Neural cell (in vitro differentiated cells): ENCODE results near the gene CCDC50. TPM values are rescaled to one million over a fixed set of nuclear protein-coding genes. Genes with fewer than 3 reads are reported as not detected.

Experiments
- H2AFZ ChIP-seq: fragments of 200-600, 300-800 bp; sonication (generic), shearing (Covaris generic); 2 replicates; pipeline ENCODE4 v1.6.0; 2014; ENCODE audit warnings: low read depth, mild to moderate bottlenecking, antibody characterized with exemption, low read length, moderate library complexity
- H3F3A ChIP-seq: fragments of 200-600 bp; shearing (Covaris generic); 2 replicates; pipeline ENCODE4 v1.6.1; 2016; ENCODE audit warnings: mild to moderate bottlenecking, moderate library complexity, mixed read lengths, antibody characterized with exemption, low read length; ENCODE audit not compliant: insufficient read depth, poor library complexity, severe bottlenecking
- H3K27ac ChIP-seq: fragments of 200-600, 300-800 bp; sonication (generic), shearing (Covaris generic); 2 replicates; pipeline ENCODE4 v1.5.1; 2014; ENCODE audit warnings: mild to moderate bottlenecking, low read length, moderate library complexity
- H3K27me3 ChIP-seq: fragments of 300-800, 200-600 bp; sonication (generic), shearing (Covaris generic); 2 replicates; pipeline ENCODE4 v1.6.0; 2014; ENCODE audit warnings: mild to moderate bottlenecking, low read depth, low read length, moderate library complexity; ENCODE audit not compliant: insufficient read depth
- H3K36me3 ChIP-seq: fragments of 300-800, 200-600 bp; sonication (generic), shearing (Covaris generic); 2 replicates; pipeline ENCODE4 v1.5.1; 2014; ENCODE audit warnings: mild to moderate bottlenecking, antibody characterized with exemption, low read length, moderate library complexity; ENCODE audit not compliant: insufficient read depth
- H3K4me2 ChIP-seq: fragments of 300-800, 200-600 bp; sonication (generic), shearing (Covaris generic); 2 replicates; pipeline ENCODE4 v1.6.0; 2014; ENCODE audit warnings: mild to moderate bottlenecking, low read length
- H3K4me3 ChIP-seq: fragments of 300-800, 200-600 bp; sonication (generic), shearing (Covaris generic); 2 replicates; pipeline ENCODE4 v1.5.1; 2014; ENCODE audit warnings: mild to moderate bottlenecking, low read length, moderate library complexity
- H3K79me2 ChIP-seq: fragments of 200-600 bp; shearing (Covaris generic); replicated peaks from 2 replicates; pipeline ENCODE4 v1.6.0; 2014; ENCODE audit warnings: mild to moderate bottlenecking, low read length, moderate library complexity; ENCODE audit not compliant: insufficient read depth
- H3K9ac ChIP-seq: fragments of 300-800, 200-600 bp; sonication (generic), shearing (Covaris generic); 2 replicates; pipeline ENCODE4 v1.6.1; 2016; ENCODE audit warnings: mild to moderate bottlenecking, low read length, mixed read lengths
- H3K9me2 ChIP-seq: fragments of 200-600 bp; shearing (Covaris generic); 2 replicates; pipeline ENCODE4 v1.6.1; 2016; ENCODE audit warnings: mild to moderate bottlenecking, low read length, mixed read lengths; ENCODE audit not compliant: insufficient read depth
- H3K9me3 ChIP-seq: fragments of 200-600, 300-800 bp; sonication (generic), shearing (Covaris generic); 2 replicates; pipeline ENCODE4 v1.6.1; 2016; ENCODE audit warnings: mild to moderate bottlenecking, mixed run types, low read length, moderate library complexity, mixed read lengths
- H4K20me1 ChIP-seq: fragments of 200-600 bp; shearing (Covaris generic); 2 replicates; pipeline ENCODE4 v1.6.1; 2016; ENCODE audit warnings: mild to moderate bottlenecking, mixed run types; ENCODE audit not compliant: insufficient read depth
- EP300 ChIP-seq: fragments of 450-650 bp; conservative IDR thresholded peaks from 2 replicates; pipeline ENCODE4 v1.6.1; 2014; ENCODE audit warnings: antibody characterized with exemption, mild to moderate bottlenecking, moderate library complexity; ENCODE audit not compliant: poor library complexity, severe bottlenecking
- EZH2 ChIP-seq: fragments of 200-600, 300-800 bp; shearing (Covaris generic), sonication (generic); IDR thresholded peaks from 2 replicates; pipeline ENCODE4 v1.6.1; 2014; ENCODE audit warnings: antibody characterized with exemption, low read length, borderline replicate concordance, mild to moderate bottlenecking; ENCODE audit not compliant: insufficient read depth, poor library complexity, severe bottlenecking
- MXI1 ChIP-seq: fragments of 450-650 bp; conservative IDR thresholded peaks from 2 replicates; pipeline ENCODE4 v1.6.1; 2014; ENCODE audit warnings: antibody characterized with exemption, mild to moderate bottlenecking; ENCODE audit not compliant: poor library complexity, severe bottlenecking
- POLR2AphosphoS5 ChIP-seq: IDR thresholded peaks from 2 replicates; pipeline ENCODE4 v1.6.1; 2012
- RAD21 ChIP-seq: fragments of 450-650 bp; conservative IDR thresholded peaks from 2 replicates; pipeline ENCODE4 v1.6.1; 2014; ENCODE audit warnings: antibody characterized with exemption, mild to moderate bottlenecking, moderate library complexity
- SMC3 ChIP-seq: fragments of 450-650 bp; conservative IDR thresholded peaks from 2 replicates; pipeline ENCODE4 v1.6.1; 2014; ENCODE audit warnings: antibody characterized with exemption, mild to moderate bottlenecking, moderate library complexity; ENCODE audit not compliant: poor library complexity
- TAF1 ChIP-seq: IDR thresholded peaks from 2 replicates; pipeline ENCODE4 v1.6.1; 2012; ENCODE audit warnings: low read depth
- polyA plus RNA-seq: library from polyadenylated mRNA; depleted of rRNA; stranded (reverse); fragments of >200 nt; gene quantifications from 2 replicates; pipeline ENCODE4 v1.2.3, GENCODE V29; 2014
- TF ChIP-seq, protein P1 (sequence below): IDR thresholded peaks from 2 replicates; pipeline ENCODE4 v1.6.1; 2012; ENCODE audit warnings: borderline replicate concordance
- TF ChIP-seq, protein P2 (sequence below): fragments of 450-650 bp; IDR thresholded peaks from 2 replicates; pipeline ENCODE4 v1.5.1; 2014; ENCODE audit warnings: antibody characterized with exemption, mild to moderate bottlenecking, moderate library complexity; ENCODE audit not compliant: poor library complexity, severe bottlenecking

Gene CCDC50
- polyA plus RNA-seq, 1 donor from 2014 or later: 58.2 TPM

DNA sequence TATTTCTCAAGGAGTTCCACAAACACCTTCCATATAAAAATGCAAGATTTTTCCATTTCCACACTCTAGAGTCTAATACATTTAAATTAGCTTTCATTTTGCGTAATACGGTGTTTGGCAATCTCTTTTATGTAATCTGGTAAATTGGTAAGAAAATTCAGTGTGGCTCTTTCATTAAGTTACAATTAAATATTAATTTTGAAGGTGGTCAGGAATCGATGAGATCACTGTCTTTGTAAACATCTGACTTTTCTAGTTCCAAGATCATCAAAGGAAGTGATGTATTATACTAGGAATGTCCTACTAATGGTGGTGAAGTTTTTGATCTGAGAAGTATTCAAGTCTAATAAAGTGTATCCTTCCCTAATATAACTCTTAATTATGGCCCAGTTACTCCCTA, 2.2 kb downstream of the CCDC50 start:
- no peak overlapping the region for H3K9ac ChIP-seq
- H4K20me1 ChIP-seq: no peaks in the 10 kb centered on the region
- no peak overlapping the region for H3K27ac ChIP-seq
- no peak overlapping the region for H2AFZ ChIP-seq
- no peaks in the 10 kb centered on the region for H3K9me3 ChIP-seq
- TF ChIP-seq TAF1 (no peak), EZH2 (no peak), MXI1 (no peak), RAD21 (no peak), EP300 (no peak), POLR2AphosphoS5 (no peak), SMC3 (no peak)
- TF ChIP-seq, protein P1, sequence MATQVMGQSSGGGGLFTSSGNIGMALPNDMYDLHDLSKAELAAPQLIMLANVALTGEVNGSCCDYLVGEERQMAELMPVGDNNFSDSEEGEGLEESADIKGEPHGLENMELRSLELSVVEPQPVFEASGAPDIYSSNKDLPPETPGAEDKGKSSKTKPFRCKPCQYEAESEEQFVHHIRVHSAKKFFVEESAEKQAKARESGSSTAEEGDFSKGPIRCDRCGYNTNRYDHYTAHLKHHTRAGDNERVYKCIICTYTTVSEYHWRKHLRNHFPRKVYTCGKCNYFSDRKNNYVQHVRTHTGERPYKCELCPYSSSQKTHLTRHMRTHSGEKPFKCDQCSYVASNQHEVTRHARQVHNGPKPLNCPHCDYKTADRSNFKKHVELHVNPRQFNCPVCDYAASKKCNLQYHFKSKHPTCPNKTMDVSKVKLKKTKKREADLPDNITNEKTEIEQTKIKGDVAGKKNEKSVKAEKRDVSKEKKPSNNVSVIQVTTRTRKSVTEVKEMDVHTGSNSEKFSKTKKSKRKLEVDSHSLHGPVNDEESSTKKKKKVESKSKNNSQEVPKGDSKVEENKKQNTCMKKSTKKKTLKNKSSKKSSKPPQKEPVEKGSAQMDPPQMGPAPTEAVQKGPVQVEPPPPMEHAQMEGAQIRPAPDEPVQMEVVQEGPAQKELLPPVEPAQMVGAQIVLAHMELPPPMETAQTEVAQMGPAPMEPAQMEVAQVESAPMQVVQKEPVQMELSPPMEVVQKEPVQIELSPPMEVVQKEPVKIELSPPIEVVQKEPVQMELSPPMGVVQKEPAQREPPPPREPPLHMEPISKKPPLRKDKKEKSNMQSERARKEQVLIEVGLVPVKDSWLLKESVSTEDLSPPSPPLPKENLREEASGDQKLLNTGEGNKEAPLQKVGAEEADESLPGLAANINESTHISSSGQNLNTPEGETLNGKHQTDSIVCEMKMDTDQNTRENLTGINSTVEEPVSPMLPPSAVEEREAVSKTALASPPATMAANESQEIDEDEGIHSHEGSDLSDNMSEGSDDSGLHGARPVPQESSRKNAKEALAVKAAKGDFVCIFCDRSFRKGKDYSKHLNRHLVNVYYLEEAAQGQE: no peak
- TF ChIP-seq, protein P2, sequence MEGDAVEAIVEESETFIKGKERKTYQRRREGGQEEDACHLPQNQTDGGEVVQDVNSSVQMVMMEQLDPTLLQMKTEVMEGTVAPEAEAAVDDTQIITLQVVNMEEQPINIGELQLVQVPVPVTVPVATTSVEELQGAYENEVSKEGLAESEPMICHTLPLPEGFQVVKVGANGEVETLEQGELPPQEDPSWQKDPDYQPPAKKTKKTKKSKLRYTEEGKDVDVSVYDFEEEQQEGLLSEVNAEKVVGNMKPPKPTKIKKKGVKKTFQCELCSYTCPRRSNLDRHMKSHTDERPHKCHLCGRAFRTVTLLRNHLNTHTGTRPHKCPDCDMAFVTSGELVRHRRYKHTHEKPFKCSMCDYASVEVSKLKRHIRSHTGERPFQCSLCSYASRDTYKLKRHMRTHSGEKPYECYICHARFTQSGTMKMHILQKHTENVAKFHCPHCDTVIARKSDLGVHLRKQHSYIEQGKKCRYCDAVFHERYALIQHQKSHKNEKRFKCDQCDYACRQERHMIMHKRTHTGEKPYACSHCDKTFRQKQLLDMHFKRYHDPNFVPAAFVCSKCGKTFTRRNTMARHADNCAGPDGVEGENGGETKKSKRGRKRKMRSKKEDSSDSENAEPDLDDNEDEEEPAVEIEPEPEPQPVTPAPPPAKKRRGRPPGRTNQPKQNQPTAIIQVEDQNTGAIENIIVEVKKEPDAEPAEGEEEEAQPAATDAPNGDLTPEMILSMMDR: no peak
- H3K36me3 ChIP-seq: no peaks in the 10 kb centered on the region
- H3K4me3 ChIP-seq: peak overlapping the region; percentile 84
- H3K27me3 ChIP-seq: no peaks in the 10 kb centered on the region
- H3K79me2 ChIP-seq: peaks cover 70% of the 10 kb centered on the region
- peak overlapping the region; percentile 96 for H3K4me2 ChIP-seq
- H3F3A ChIP-seq: peaks cover 5% of the 10 kb centered on the region
- H3K9me2 ChIP-seq: no peaks in the 10 kb centered on the region

DNA sequence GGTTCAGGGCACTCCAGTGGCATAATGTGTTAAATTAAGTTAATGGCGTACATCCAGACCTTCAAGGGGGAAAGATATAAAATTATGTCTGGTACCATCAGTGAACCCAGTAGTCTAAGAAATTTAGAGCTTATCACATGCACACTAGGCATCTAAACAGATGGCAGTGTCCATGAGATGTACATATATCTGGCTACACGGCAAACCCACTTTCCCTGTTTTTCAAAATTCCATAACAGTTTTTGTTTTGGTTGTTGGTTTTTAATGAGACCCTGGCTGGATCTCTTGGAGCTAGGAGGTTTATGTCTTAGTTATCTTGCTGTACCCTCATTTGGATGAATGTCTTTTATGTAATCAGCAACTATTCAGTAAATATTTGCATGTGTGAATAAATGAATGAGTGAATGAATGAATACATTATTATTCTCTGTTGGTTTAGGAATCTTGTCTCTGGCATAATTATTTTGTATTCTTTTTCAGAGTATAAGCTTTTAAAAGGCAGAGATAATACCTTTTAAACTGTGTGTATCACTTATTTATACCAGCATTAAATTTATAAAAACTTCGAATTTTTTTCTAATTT, 4.2 kb downstream of the CCDC50 start:
- H3K36me3 ChIP-seq: no peaks in the 10 kb centered on the region
- H3K27me3 ChIP-seq: no peaks in the 10 kb centered on the region
- no peaks in the 10 kb centered on the region for H3K9me2 ChIP-seq
- H3K79me2 ChIP-seq: peaks cover 90% of the 10 kb centered on the region
- no peak overlapping the region for H3K27ac ChIP-seq
- no peaks in the 10 kb centered on the region for H3K9me3 ChIP-seq
- peak overlapping the region; percentile 5 for H3K4me3 ChIP-seq
- H3K4me2 ChIP-seq: no peak overlapping the region
- H3F3A ChIP-seq: peaks cover 5% of the 10 kb centered on the region
- H3K9ac ChIP-seq: no peak overlapping the region
- H4K20me1 ChIP-seq: no peaks in the 10 kb centered on the region
- no peak overlapping the region for H2AFZ ChIP-seq
- TF ChIP-seq EP300 (no peak), RAD21 (no peak), EZH2 (no peak), TAF1 (no peak), POLR2AphosphoS5 (no peak), MXI1 (no peak), SMC3 (no peak)
- TF ChIP-seq, protein P1: no peak
- TF ChIP-seq, protein P2: no peak
